ENCODE data around the gene CAPSL.
"Not testable (repeated sequence)": the region's sequence is repeated elsewhere in the genome, so short reads cannot be mapped to it uniquely, and the experiment has no call there.

CAPSL gene

DNA sequence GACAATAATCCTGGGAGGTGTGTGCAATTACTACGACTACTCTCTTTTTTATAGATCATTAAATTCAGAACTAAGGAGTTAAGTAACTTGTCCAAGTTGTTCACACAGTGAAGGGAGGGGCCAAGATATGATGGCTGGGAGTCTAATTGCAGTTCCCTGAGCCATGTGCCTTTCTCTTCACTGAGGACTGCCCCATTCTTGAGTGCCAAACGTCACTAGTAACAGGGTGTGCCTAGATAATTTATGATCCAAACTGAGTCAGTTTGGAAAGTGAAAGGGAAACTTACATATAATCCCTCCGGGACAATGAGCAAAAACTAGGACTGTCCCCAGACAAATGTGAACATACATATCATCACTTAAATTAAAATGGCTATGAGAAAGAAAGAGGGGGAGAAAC, 61.5 kb downstream of the CAPSL start:
- Mint-ChIP-seq H3K9me3 (no peaks in the 10 kb centered on the region), H3K27me3 (ENCODE audit: low read depth) (no peaks in the 10 kb centered on the region), H3K36me3 (ENCODE audit: low read depth) (peaks cover 75% of the 10 kb centered on the region), H3K27ac (peak overlapping the region; percentile 71), H3K4me3 (no peak overlapping the region), H3K4me1 (ENCODE audit: low read depth) (peaks cover 60% of the 10 kb centered on the region)

DNA sequence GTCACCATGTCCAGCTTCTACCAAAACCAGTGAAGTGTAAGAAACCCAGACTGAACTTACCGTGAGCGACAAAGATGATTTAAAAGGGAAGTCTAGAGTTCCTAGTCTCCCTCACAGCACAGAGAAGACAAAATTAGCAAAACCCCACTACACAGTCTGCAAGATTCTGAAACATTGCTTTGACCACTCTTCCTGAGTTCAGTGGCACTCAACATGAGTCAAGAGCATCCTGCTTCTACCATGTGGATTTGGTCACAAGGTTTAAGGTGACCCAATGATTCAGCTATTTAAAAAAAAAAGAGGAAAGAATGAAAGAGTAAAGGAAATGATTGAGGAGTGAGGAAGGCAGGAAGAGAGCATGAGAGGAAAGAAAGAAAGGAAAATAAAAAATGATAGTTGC, 62.0 kb downstream of the CAPSL start:
- H3K27me3 Mint-ChIP-seq (ENCODE audit: low read depth): no peaks in the 10 kb centered on the region
- peak overlapping the region; percentile 32 for H3K4me3 Mint-ChIP-seq
- H3K4me1 Mint-ChIP-seq (ENCODE audit: low read depth): peaks cover 60% of the 10 kb centered on the region
- no peaks in the 10 kb centered on the region for H3K9me3 Mint-ChIP-seq
- H3K36me3 Mint-ChIP-seq (ENCODE audit: low read depth): peaks cover 78% of the 10 kb centered on the region
- H3K27ac Mint-ChIP-seq: peak overlapping the region; percentile 71

DNA sequence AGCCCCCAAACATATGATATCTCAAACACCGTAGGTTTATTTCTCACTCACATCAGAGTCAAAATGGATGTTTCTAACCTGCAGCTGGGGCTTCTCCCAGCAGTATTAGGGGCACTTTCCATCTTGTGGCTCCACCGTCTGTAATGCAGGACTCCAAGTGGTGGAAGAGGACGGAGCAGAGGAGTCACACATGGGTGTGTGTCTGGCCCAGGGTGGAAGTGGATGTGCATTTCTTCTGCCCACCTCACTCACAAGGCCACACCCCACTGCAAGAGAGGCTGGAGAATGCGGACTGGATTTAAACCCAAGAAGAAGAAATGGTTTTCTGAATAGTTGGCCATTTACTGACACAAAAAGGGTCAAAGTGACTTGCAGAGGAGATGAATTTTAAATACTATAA, 67.8 kb downstream of the CAPSL start:
- Mint-ChIP-seq H3K9me3 (no peaks in the 10 kb centered on the region), H3K27me3 (ENCODE audit: low read depth) (no peaks in the 10 kb centered on the region), H3K4me3 (no peak overlapping the region), H3K4me1 (ENCODE audit: low read depth) (peaks cover 53% of the 10 kb centered on the region), H3K27ac (peak overlapping the region; percentile 45), H3K36me3 (ENCODE audit: low read depth) (peaks cover 86% of the 10 kb centered on the region)

DNA sequence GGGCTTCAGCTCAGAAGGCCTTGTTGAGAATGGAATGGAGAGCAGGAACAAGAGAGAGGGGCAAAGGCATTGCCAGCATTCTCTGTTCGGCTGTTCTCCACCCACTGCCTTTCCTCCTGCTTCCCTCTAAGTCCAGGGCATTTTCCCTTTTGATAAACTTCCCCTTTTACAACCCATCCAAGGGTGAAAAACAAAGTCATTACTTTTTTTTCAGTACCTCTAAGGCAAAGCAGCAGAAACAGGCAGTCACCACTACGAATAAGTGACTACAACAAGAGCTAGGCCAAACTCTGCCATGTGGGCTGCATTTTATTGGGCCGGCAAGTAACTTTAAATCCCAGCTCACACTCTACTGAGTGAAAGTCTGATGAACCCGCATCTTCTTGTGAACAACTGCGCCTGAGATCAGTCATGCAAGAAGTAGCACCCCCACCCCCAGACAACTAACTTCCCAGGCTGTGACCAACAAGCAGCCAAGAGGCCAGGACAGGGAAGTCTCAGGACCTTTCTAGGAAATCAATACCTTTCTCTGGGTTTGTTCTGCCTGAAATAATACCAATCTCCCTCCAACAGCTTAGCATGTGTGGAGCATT, 68.6 kb downstream of the CAPSL start:
- H3K36me3 Mint-ChIP-seq (ENCODE audit: low read depth): peaks cover 85% of the 10 kb centered on the region
- no peaks in the 10 kb centered on the region for H3K27me3 Mint-ChIP-seq (ENCODE audit: low read depth)
- peaks cover 56% of the 10 kb centered on the region for H3K4me1 Mint-ChIP-seq (ENCODE audit: low read depth)
- H3K27ac Mint-ChIP-seq: no peak overlapping the region
- H3K4me3 Mint-ChIP-seq: no peak overlapping the region
- peaks cover 4% of the 10 kb centered on the region for H3K9me3 Mint-ChIP-seq

DNA sequence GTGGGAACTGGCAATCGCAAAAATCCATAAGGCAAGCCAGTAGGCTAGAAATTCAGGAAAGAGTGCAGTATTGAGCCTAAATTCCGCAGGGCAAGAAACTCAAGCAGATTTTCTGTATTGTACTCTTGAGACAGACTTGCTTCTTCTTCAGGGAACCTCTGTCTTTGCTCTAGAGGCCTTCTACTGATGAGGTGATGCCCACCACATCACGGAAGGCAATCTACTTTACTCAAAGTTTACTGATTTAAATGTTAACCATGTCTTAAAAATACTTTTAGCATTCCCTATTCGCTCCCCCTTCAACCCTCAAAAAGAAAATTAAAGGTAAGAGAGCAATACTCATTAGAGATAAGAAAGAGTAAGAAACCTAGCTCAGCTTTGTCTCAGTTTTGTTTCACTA, 70.4 kb downstream of the CAPSL start:
- Mint-ChIP-seq H3K4me1 (ENCODE audit: low read depth) (peaks cover 57% of the 10 kb centered on the region), H3K4me3 (no peak overlapping the region), H3K27ac (no peak overlapping the region), H3K9me3 (peaks cover 9% of the 10 kb centered on the region), H3K27me3 (ENCODE audit: low read depth) (no peaks in the 10 kb centered on the region), H3K36me3 (ENCODE audit: low read depth) (peaks cover 85% of the 10 kb centered on the region)

DNA sequence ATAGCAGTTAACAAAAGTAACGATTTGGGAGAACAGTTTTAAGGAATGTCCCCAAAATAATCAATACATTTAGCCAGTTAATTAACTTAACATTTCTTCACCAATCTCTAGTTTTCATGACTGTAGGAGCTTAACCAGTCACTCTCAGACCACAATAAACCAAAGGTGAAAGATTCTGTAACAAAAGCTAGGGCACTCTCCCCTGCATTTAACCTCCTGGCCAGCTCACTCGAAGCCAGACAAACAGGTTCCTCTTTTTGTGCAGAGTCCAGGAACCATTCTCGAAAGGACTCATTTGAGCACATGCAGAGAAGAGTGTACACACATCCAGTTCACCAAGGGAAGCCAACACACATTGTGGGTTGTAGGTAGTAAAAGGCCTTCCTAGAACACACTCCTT, 75.3 kb downstream of the CAPSL start:
- H3K4me3 Mint-ChIP-seq: peak overlapping the region; percentile 85
- H3K27ac Mint-ChIP-seq: peak overlapping the region; percentile 29
- H3K4me1 Mint-ChIP-seq (ENCODE audit: low read depth): peaks cover 68% of the 10 kb centered on the region
- H3K36me3 Mint-ChIP-seq (ENCODE audit: low read depth): peaks cover 89% of the 10 kb centered on the region
- H3K9me3 Mint-ChIP-seq: peaks cover 9% of the 10 kb centered on the region
- H3K27me3 Mint-ChIP-seq (ENCODE audit: low read depth): no peaks in the 10 kb centered on the region

DNA sequence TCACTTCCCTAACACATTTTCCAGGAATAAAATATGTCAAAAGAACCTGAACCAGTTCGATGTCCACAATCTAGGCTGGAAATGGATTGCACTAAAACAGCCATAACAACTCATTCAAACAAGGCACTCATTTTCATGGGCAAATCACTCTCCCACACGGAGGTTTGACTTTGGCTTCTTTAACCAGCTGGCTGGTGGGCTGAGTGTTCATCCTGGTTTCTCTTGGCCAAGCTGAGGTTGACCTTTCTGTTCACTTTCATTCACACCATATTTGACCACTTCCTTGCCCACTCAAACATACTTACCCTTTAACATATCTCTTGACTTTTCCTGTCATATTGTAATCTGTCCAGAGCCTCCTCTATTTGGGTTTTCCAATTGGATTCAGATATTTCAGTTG, 76.3 kb downstream of the CAPSL start:
- Mint-ChIP-seq H3K27ac (no peak overlapping the region), H3K9me3 (peaks cover 9% of the 10 kb centered on the region), H3K4me3 (peak overlapping the region; percentile 85), H3K36me3 (ENCODE audit: low read depth) (peaks cover 83% of the 10 kb centered on the region), H3K27me3 (ENCODE audit: low read depth) (no peaks in the 10 kb centered on the region), H3K4me1 (ENCODE audit: low read depth) (peaks cover 66% of the 10 kb centered on the region)

DNA sequence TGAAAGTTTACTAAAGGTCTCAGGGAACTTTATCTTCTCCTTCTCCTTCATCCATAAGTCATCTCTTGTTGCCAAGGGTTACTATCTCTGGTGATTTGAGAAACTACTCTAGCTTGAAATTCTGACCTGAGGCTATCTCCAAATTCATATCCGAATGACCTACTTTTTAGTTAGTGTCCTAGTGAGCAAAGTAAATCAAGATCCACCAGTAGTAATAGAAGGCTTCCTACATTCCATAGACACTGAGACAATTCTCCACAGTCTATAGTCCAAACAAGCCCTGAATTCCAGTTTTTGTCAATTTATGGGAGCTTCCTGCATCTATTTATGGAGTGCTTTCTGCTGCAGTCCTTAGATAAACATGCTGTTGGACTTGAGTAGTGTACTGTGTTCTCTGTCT, 76.7 kb downstream of the CAPSL start:
- no peaks in the 10 kb centered on the region for H3K27me3 Mint-ChIP-seq (ENCODE audit: low read depth)
- peaks cover 9% of the 10 kb centered on the region for H3K9me3 Mint-ChIP-seq
- H3K4me3 Mint-ChIP-seq: peak overlapping the region; percentile 85
- peak overlapping the region; percentile 5 for H3K27ac Mint-ChIP-seq
- H3K4me1 Mint-ChIP-seq (ENCODE audit: low read depth): peaks cover 68% of the 10 kb centered on the region
- peaks cover 85% of the 10 kb centered on the region for H3K36me3 Mint-ChIP-seq (ENCODE audit: low read depth)

DNA sequence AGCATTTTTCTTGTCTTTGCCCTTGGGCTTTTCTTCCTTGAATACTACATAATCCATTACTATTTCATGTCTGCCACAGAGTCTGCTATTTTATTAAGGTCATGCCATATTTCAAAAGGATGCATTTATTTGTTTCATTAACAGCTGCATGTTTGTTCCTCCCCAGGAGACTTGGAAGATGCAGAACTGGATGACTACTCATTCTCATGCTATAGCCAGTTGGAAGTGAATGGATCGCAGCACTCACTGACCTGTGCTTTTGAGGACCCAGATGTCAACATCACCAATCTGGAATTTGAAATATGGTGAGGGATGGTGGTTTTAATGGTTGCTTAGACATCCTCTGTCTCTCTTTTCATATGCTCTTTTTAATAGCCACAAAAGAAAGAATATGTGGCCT, 77.7 kb downstream of the CAPSL start:
- H3K36me3 Mint-ChIP-seq (ENCODE audit: low read depth): peaks cover 78% of the 10 kb centered on the region
- H3K27ac Mint-ChIP-seq: peak overlapping the region; percentile 56
- peak overlapping the region; percentile 85 for H3K4me3 Mint-ChIP-seq
- H3K9me3 Mint-ChIP-seq: peaks cover 9% of the 10 kb centered on the region
- no peaks in the 10 kb centered on the region for H3K27me3 Mint-ChIP-seq (ENCODE audit: low read depth)
- peaks cover 68% of the 10 kb centered on the region for H3K4me1 Mint-ChIP-seq (ENCODE audit: low read depth)

DNA sequence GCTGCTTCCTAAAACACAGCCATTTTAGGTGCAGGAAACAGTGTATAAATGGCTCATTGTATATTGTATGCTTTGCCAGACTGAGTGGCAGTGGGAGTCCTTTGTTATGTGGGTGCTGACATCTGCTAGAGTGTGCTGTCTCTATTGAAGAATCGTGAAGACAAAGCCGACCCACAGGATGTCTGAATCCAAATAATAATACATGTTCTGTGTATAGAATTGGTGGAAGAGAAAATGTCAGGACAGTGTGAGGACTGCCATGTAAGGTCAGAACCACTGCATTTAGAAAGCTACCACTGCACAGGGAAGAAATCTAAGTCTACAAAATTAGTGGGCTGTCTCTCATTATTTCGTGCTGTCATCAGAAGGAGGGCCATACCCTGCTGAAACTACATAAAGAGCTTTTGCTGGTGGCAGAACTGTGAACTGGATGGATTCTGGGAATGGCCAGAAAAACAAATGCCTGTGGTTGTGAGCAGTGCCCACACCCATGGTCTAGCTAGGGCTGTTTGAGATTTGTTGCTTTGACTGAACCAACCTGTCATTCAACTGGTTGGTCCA, 79.2 kb downstream of the CAPSL start:
- Mint-ChIP-seq H3K27me3 (ENCODE audit: low read depth) (no peaks in the 10 kb centered on the region), H3K9me3 (no peaks in the 10 kb centered on the region), H3K27ac (peak overlapping the region; percentile 71), H3K4me3 (peak overlapping the region; percentile 85), H3K4me1 (ENCODE audit: low read depth) (peaks cover 71% of the 10 kb centered on the region), H3K36me3 (ENCODE audit: low read depth) (peaks cover 71% of the 10 kb centered on the region)

DNA sequence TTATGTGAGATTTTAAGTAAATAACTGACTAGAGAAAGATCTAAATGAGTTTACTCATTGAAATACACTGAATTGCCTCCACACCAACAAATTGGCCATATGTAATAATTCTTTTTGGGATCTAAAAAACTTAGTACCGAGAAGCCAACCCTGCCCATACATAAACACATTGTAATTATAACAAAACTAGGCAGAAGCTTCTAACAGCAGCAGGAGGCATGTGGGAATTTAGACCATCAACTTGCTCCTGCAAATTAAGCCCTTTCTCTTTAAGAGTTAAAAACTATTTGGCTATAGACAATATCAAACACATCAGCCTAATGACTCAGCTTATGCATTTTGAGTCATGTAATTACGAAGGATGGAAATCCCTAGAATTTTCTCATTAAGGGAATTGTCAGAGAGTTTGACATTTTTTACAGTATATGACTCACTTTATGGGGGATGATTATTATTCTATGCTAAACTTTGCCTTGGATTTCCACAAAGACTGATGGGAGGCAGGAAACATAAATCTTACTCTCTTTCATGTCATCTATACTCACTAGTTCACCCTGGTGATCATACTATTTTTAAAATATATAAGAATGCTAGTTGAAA, 80.7 kb downstream of the CAPSL start:
- Mint-ChIP-seq H3K36me3 (ENCODE audit: low read depth) (peaks cover 56% of the 10 kb centered on the region), H3K27me3 (ENCODE audit: low read depth) (no peaks in the 10 kb centered on the region), H3K9me3 (no peaks in the 10 kb centered on the region), H3K4me1 (ENCODE audit: low read depth) (peaks cover 69% of the 10 kb centered on the region), H3K27ac (peak overlapping the region; percentile 81), H3K4me3 (peak overlapping the region; percentile 85)

DNA sequence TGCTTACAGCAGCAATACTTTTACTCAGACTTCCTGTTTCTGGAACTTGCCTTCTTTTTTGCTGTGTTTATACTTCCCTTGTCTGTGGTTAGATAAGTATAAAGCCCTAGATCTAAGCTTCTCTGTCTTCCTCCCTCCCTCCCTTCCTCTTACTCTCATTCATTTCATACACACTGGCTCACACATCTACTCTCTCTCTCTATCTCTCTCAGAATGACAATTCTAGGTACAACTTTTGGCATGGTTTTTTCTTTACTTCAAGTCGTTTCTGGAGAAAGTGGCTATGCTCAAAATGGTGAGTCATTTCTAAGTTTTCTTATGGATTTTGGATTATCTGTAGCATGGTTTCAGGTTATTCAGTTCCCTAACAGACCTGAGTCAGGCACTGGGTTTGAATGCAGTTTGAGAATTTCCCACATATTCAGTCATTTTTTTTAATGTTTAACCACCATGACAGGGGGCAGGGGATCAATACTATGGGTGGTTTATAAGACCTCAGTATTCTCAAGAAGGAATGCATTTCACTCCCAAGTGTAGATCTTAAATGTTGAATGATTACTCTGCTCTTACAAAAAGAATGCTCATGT, 81.6 kb downstream of the CAPSL start, which contains the start of gene IL7R:
IL7R (plus strand) TSS at position 127 of the 587 bp plus-strand sequence; CDS start at position 214, 87 bp downstream.
- H3K36me3 Mint-ChIP-seq (ENCODE audit: low read depth): peaks cover 47% of the 10 kb centered on the region
- H3K27me3 Mint-ChIP-seq (ENCODE audit: low read depth): no peaks in the 10 kb centered on the region
- peaks cover 73% of the 10 kb centered on the region for H3K4me1 Mint-ChIP-seq (ENCODE audit: low read depth)
- H3K4me3 Mint-ChIP-seq: peak within 1 kb of the TSS; percentile 85
- peak within 1 kb of the TSS; percentile 98 for H3K27ac Mint-ChIP-seq
- no peaks in the 10 kb centered on the region for H3K9me3 Mint-ChIP-seq

DNA sequence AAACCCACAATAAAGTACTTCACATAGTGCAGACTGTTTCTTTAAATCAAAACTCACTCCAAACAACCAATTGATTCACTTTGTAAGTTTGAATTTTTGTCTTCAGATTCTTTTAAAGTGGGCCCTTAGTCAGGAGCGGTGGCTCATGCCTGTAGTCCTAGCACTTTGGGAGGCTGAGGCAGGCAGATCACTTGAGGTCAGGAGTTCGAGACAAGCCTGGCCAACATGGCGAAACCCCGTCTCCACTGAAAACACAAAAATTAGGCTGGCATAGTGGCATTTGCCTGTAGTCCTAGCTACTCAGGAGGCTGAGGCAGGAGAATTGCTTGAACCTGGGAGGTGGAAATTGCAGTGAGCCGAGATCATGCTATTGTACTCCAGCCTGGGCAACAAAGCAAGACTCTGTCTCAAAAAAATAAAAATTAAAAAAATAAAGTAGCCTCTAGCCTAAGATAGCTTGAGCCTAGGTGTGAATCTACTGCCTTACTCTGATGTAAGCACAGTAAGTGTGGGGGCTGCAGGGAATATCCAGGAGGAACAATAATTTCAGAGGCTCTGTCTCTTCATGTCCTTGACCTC, 82.1 kb downstream of the CAPSL start:
- peak overlapping the region; percentile 85 for H3K4me3 Mint-ChIP-seq
- H3K27ac Mint-ChIP-seq: peak overlapping the region; percentile 81
- not testable (repeated sequence) for H3K27me3 Mint-ChIP-seq (ENCODE audit: low read depth); H3K9me3 Mint-ChIP-seq
- H3K36me3 Mint-ChIP-seq (ENCODE audit: low read depth): peaks cover 42% of the 10 kb centered on the region
- H3K4me1 Mint-ChIP-seq (ENCODE audit: low read depth): peaks cover 73% of the 10 kb centered on the region

DNA sequence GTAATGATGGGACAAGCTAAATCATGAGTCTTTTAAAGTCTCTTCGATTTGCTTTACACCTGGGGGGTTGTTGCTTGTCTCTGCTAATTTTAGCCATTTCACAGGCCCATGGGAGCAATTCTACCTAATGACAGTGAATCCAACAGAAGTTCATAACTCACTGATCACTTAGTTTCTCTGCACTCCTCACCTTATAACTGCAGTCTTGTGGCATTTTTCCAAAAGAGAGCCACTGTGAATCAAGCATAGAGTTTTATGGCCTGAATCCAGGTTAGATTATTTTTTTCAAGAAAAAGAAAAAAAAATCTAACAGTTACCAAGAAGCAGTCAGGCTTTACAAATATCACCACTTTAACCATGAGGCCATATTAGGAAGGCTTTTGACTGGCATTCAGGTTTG, 83.2 kb downstream of the CAPSL start:
- H3K4me1 Mint-ChIP-seq (ENCODE audit: low read depth): peaks cover 69% of the 10 kb centered on the region
- H3K36me3 Mint-ChIP-seq (ENCODE audit: low read depth): peaks cover 31% of the 10 kb centered on the region
- H3K9me3 Mint-ChIP-seq: no peaks in the 10 kb centered on the region
- no peaks in the 10 kb centered on the region for H3K27me3 Mint-ChIP-seq (ENCODE audit: low read depth)
- peak overlapping the region; percentile 84 for H3K4me3 Mint-ChIP-seq
- H3K27ac Mint-ChIP-seq: peak overlapping the region; percentile 98
